HepG2 (cell line): ENCODE results near the gene PGC. TPM values are rescaled to one million over a fixed set of nuclear protein-coding genes. Genes with fewer than 3 reads are reported as not detected.

ENCODE experiments used
- BRD4 ChIP-seq: sonication (generic); formaldehyde crosslinking; IDR thresholded peaks from 2 replicates; pipeline ENCODE4 v1.4.0; 2020; ENCODE audit warnings: missing genetic modification reagents
- CHD4 ChIP-seq: fragments of 200-600 bp; sonication (generic); IDR thresholded peaks from 2 replicates; pipeline ENCODE4 v1.7.0; 2017; ENCODE audit warnings: mild to moderate bottlenecking, low read length, borderline replicate concordance
- HBP1 ChIP-seq: IDR thresholded peaks from 2 replicates; pipeline ENCODE4 v1.6.1; 2016; ENCODE audit warnings: low read depth, control low read depth
- HOXD1 ChIP-seq: sonication (generic); formaldehyde crosslinking; IDR thresholded peaks from 2 replicates; pipeline ENCODE4 v1.5.0; 2020; ENCODE audit warnings: missing genetic modification reagents
- MATR3 ChIP-seq: sonication (generic); formaldehyde crosslinking; IDR thresholded peaks from 2 replicates; pipeline ENCODE4 v1.4.0; 2020; ENCODE audit warnings: missing genetic modification reagents
- PATZ1 ChIP-seq: sonication (generic); formaldehyde crosslinking; IDR thresholded peaks from 2 replicates; pipeline ENCODE4 v1.4.0; 2020; ENCODE audit warnings: missing genetic modification reagents
- ZBTB21 ChIP-seq: sonication (generic); formaldehyde crosslinking; IDR thresholded peaks from 2 replicates; pipeline ENCODE4 v1.4.0; 2020; ENCODE audit warnings: missing genetic modification reagents
- ZBTB37 ChIP-seq: sonication (generic); formaldehyde crosslinking; IDR thresholded peaks from 2 replicates; pipeline ENCODE4 v1.4.0; 2020; ENCODE audit warnings: mild to moderate bottlenecking, missing genetic modification reagents
- ZBTB40 ChIP-seq, 2 experiments: fragments of 450-650 bp in 1 of 2; sonication (generic) in 1 of 2; formaldehyde crosslinking in 1 of 2; IDR thresholded peaks; 2 replicates each; pipeline versions ENCODE4 v1.6.1 to v1.8.0; 2016 to 2022; ENCODE audit warnings: antibody characterized with exemption in 1 of 2, mild to moderate bottlenecking in 1 of 2, missing genetic modification reagents in 1 of 2
- ZFP41 ChIP-seq: sonication (generic); formaldehyde crosslinking; IDR thresholded peaks from 2 replicates; pipeline ENCODE4 v1.4.0; 2020; ENCODE audit warnings: mild to moderate bottlenecking, missing genetic modification reagents, borderline replicate concordance
- ZFP90 ChIP-seq: sonication (generic); formaldehyde crosslinking; IDR thresholded peaks from 2 replicates; pipeline ENCODE4 v1.8.0; 2022; ENCODE audit warnings: missing genetic modification reagents, mild to moderate bottlenecking, inconsistent platforms, borderline replicate concordance
- ZFX ChIP-seq: sonication (generic); formaldehyde crosslinking; IDR thresholded peaks from 2 replicates; pipeline ENCODE4 v1.4.0; 2020; ENCODE audit warnings: mild to moderate bottlenecking, low read depth, missing genetic modification reagents, moderate library complexity
- ZNF607 ChIP-seq: sonication (generic); formaldehyde crosslinking; IDR thresholded peaks from 2 replicates; pipeline ENCODE4 v1.5.1; 2020; ENCODE audit warnings: missing genetic modification reagents, mild to moderate bottlenecking, borderline replicate concordance
- ZNF83 ChIP-seq: sonication (generic); formaldehyde crosslinking; IDR thresholded peaks from 2 replicates; pipeline ENCODE4 v1.4.0; 2020; ENCODE audit warnings: missing genetic modification reagents, mild to moderate bottlenecking, borderline replicate concordance
- polyA plus RNA-seq, 8 experiments: library from polyadenylated mRNA; depleted of rRNA in 3 of 8; stranded (reverse) in 7 of 8; unstranded in 1 of 8; fragments of >200 nt; fragmentation: Illumina TruSeq in 4 of 8; extraction: Trizol in 4 of 8; gene quantifications; 2 replicates each; pipeline versions ENCODE4 v1.2.1 to v1.2.3, GENCODE V29; 2011 to 2016; ENCODE audit warnings: low read depth in 4 of 8, missing spikeins in 1 of 8, mixed read lengths in 1 of 8; ENCODE audit not compliant: insufficient read depth in 1 of 8
- total RNA-seq, 5 experiments: library from RNA; depleted of rRNA; stranded (reverse); fragments of >200 nt; fragmentation: Illumina TruSeq; extraction: Trizol; gene quantifications; 2 replicates each; pipeline ENCODE4 v1.2.3, GENCODE V29; 2016; ENCODE audit warnings: low read depth in 1 of 5

Gene PGC
- total and polyA plus RNA-seq, 2 of the 13 experiments (the other 11 are each of a cell fraction or from before 2014, with no cell fraction given): 426 to 502 TPM

- TF ChIP-seq ZBTB37 (no peak), ZNF83 (CRISPR knock-in tag) (no peak), CHD4 (no peak), PATZ1 (CRISPR knock-in tag) (peak; percentile 85), ZFP41 (no peak), BRD4 (no peak), ZBTB40 (IDR thresholded peaks at IDR 0.05) (no peak), ZBTB40 (CRISPR knock-in tag; IDR thresholded peaks at IDR 0.05) (no peak), ZBTB21 (CRISPR knock-in tag) (no peak), HBP1 (no peak), HOXD1 (CRISPR knock-in tag) (no peak), MATR3 (no peak), ZFP90 (CRISPR knock-in tag) (peak; percentile 95), ZNF607 (CRISPR knock-in tag) (no peak), ZFX (CRISPR knock-in tag) (peak; percentile 59)
Observed at GRCh38 chr6:41723530-41724227, 23.5 kb downstream of the PGC start (continued).
